Measurements from ENCODE around the gene KPTN. TPM values are rescaled to one million over a fixed set of nuclear protein-coding genes. Genes with fewer than 3 reads are reported as not detected.

KPTN gene
- total and polyA plus RNA-seq, 2 of the 8 experiments (the other 6 are each of a cell fraction or from before 2014, with no cell fraction given): 23.6 to 31.3 TPM

DNA sequence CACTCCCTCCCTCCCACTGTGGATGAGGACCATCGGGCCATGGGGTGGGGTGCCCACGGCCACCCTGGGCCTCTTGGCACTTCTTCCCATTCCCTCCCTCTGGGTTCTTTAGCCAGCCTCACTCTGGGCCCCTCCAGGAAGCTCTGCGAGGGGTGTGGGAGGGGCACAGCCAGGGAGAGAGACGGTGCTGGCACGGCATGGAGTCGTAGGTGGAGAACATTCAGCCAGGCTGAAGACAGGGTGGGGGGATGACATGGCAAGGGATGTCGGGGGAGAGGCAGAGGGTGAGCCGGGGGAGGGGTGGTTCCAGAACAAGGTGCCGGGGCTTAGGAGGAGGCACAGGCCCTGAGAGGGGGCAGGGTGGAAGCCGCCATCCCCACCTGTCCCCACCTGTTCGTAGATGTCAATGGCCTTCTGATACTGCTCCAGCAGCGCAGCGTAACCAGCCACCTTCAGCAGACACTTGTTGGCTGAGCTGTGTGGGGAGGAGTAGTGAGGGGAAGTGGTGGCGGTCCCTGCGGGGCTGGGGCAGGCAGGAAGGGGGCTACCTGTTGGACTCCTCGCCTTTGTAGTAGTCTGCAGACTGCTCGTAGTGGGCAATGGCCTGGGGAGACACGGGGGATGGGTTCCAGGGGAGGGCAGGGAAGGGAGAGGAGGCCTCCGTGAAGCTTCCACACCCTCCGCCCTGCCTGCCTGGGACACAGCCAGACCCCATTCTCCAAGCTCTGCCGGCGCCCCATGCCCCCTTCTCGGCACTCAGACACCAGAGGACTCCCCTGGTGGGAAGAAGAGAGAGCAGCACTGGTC, 8.8 kb upstream of the KPTN start:
- DNase-seq (ENCODE audit: low read depth in 1 of 2, low spot score in 2 of 2): no peak
- no peak overlapping the region for H3K4ac ChIP-seq (replicated peaks; ENCODE audit: insufficient read length, low read depth, low read length)

More for the DNA sequence above, 8.8 kb upstream of the KPTN start:
- Histone ChIP-seq H4K8ac (ENCODE audit: extremely low read depth, insufficient read depth, low read length) (no peak overlapping the region; the same call in 1 of the 2 replicates), H3K4me2 (ENCODE audit: insufficient read depth in 1 of 2, low read depth in 2 of 2, low read length in 2 of 2) (no peak overlapping the region), H2BK12ac (ENCODE audit: low read depth, low read length) (0 out of 2 replicates have a peak overlapping the region, but pooled peaks have one; percentile 17), H2AFZ (ENCODE audit: low read length) (no peak overlapping the region), H3K9ac (replicated peaks in 1 of 4; ENCODE audit: extremely low read depth in 1 of 4, low read depth in 3 of 4, low read length in 3 of 4) (no peak overlapping the region), H3K9me3 (ENCODE audit: insufficient read depth in 2 of 2, low read depth in 1 of 2, low read length in 1 of 2) (no peaks in the 10 kb centered on the region), H3K27me3 (replicated peaks in 1 of 4; ENCODE audit: control insufficient read depth in 3 of 4, extremely low read depth in 1 of 4, insufficient read depth in 3 of 4, low read length in 3 of 4) (no peaks in the 10 kb centered on the region), H3K56ac (replicated peaks; ENCODE audit: insufficient read length, low read depth, low read length) (no peak overlapping the region), H4K91ac (replicated peaks; ENCODE audit: insufficient read length, low read length) (no peak overlapping the region), H3K18ac (ENCODE audit: extremely low read depth, low read length) (no peak overlapping the region; the same call in 1 of the 2 replicates), H2BK5ac (ENCODE audit: low read depth, low read length) (no peak overlapping the region; the same call in 1 of the 2 replicates), H3K36me3 (ENCODE audit: control insufficient read depth in 2 of 4, insufficient read depth in 4 of 4, low read length in 3 of 4) (peaks cover 3 to 6% (median 5%) of the 10 kb centered on the region in 4 experiments; a peak in 4 of 8 replicates), H3K14ac (ENCODE audit: insufficient read length) (no peak overlapping the region), H3K4me1 (replicated peaks in 1 of 4; ENCODE audit: control insufficient read depth in 3 of 4, insufficient read depth in 4 of 4, low read length in 3 of 4) (peaks cover 0 to 4% (median 1%) of the 10 kb centered on the region in 4 experiments; a peak in 2 of 7 replicates), H3K27ac (ENCODE audit: low read depth, low read length) (no peak overlapping the region), H4K5ac (ENCODE audit: insufficient read length, low read depth, low read length) (no peak overlapping the region), H3K79me2 (ENCODE audit: control insufficient read depth in 1 of 2, insufficient read depth in 2 of 2, low read length in 2 of 2) (no peaks in the 10 kb centered on the region), H2AK5ac (ENCODE audit: low read depth, low read length) (no peak overlapping the region), H3K23ac (ENCODE audit: insufficient read length) (no peak overlapping the region), H3K79me1 (ENCODE audit: low read depth, low read length) (no peaks in the 10 kb centered on the region), H3K4me3 (ENCODE audit: extremely low read depth in 1 of 4, insufficient read depth in 2 of 4, low read depth in 3 of 4, low read length in 4 of 4) (no peak overlapping the region), H2BK120ac (replicated peaks; ENCODE audit: low read depth, low read length) (no peak overlapping the region), H3K23me2 (ENCODE audit: low read depth, low read length) (peaks cover 6% of the 10 kb centered on the region; the same call in 1 of the 2 replicates), H2BK20ac (ENCODE audit: low read length) (no peak overlapping the region), H4K20me1 (replicated peaks in 1 of 2; ENCODE audit: control insufficient read depth in 1 of 2, insufficient read depth in 2 of 2, low read length in 2 of 2) (peaks cover 0 to 12% of the 10 kb centered on the region in 2 experiments), H2BK15ac (ENCODE audit: low read length) (no peak overlapping the region; the same call in 1 of the 2 replicates)
- TF ChIP-seq RXRA (IDR thresholded peaks at IDR 0.05; ENCODE audit: insufficient read depth, low read depth, low read length) (no peak), ASH2L (IDR thresholded peaks at IDR 0.05; ENCODE audit: low read length) (no peak)
- TF ChIP-seq, protein P1, sequence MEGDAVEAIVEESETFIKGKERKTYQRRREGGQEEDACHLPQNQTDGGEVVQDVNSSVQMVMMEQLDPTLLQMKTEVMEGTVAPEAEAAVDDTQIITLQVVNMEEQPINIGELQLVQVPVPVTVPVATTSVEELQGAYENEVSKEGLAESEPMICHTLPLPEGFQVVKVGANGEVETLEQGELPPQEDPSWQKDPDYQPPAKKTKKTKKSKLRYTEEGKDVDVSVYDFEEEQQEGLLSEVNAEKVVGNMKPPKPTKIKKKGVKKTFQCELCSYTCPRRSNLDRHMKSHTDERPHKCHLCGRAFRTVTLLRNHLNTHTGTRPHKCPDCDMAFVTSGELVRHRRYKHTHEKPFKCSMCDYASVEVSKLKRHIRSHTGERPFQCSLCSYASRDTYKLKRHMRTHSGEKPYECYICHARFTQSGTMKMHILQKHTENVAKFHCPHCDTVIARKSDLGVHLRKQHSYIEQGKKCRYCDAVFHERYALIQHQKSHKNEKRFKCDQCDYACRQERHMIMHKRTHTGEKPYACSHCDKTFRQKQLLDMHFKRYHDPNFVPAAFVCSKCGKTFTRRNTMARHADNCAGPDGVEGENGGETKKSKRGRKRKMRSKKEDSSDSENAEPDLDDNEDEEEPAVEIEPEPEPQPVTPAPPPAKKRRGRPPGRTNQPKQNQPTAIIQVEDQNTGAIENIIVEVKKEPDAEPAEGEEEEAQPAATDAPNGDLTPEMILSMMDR (IDR thresholded peaks at IDR 0.05; ENCODE audit: control extremely low read depth in 1 of 3, insufficient read depth in 1 of 3, low read depth in 1 of 3, low read length in 3 of 3): peak in 1 of 3 experiments; percentile 2; a peak in 1 of 4 replicates
- CTCF ChIA-PET (ENCODE audit: partially characterized antibody): interaction anchor here (0.7 to 2.5 kb wide), 9 partner anchors 8 to 1755 kb away, joined by 3 to 9 read pairs (median 5); partner anchors contain the start of gene KPTN
- FAIRE-seq: no peak
- WGBS, 2 experiments (ENCODE audit: extremely low coverage in 1 of 2, insufficient coverage in 1 of 2, insufficient read length in 1 of 2, insufficient replicate concordance in 2 of 2, low coverage in 1 of 2, low lambda C conversion rate in 2 of 2, missing lambda C conversion rate in 1 of 2): 86% methylated on average over 12 of the region's 23 CpGs; no CpG with 5 or more reads in 1 of the 2 experiments
- POLR2A ChIA-PET (ENCODE audit: partially characterized antibody): interaction anchor here (0.6 to 7.6 kb wide), 5 partner anchors 7 to 253 kb away, joined by 3 to 55 read pairs (median 4); partner anchors contain the start of gene KPTN

Data from H1 (cell line).